GM12875 (cell line): ENCODE measurements around the gene PCBP3.

ENCODE experiments used
- H3K4me3 ChIP-seq: one replicate; pipeline ENCODE4 v1.5.1; 2011; ENCODE audit warnings: low read depth, low read length, control low read depth
- TF ChIP-seq, protein P1 (sequence below): IDR thresholded peaks from 2 replicates; pipeline ENCODE4 v1.5.1; 2011; ENCODE audit warnings: low read depth, mild to moderate bottlenecking, control low read depth, inconsistent platforms, low read length, moderate library complexity, borderline replicate concordance; ENCODE audit not compliant: insufficient read depth

The PCBP3 gene

DNA sequence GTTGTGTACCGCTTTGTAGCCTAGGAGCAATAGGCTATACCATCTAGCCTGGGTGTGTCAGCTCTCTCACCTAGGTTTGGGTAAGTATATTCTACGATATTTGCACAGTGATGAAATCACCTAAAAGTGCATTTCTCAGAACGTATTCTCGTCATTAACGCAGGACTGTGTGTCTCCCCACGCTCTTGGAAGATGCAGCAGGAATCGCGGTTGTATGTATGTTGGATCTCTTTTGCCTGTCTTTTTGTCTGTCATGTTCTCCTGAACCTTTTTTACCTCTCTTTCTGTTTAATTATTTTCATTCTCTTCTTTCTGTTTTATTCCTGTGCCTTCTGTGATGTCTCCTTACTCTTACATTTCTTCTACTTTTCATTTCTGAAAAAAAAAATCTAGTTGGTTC, 197.5 kb downstream of the PCBP3 start:
- TF ChIP-seq, protein P1, sequence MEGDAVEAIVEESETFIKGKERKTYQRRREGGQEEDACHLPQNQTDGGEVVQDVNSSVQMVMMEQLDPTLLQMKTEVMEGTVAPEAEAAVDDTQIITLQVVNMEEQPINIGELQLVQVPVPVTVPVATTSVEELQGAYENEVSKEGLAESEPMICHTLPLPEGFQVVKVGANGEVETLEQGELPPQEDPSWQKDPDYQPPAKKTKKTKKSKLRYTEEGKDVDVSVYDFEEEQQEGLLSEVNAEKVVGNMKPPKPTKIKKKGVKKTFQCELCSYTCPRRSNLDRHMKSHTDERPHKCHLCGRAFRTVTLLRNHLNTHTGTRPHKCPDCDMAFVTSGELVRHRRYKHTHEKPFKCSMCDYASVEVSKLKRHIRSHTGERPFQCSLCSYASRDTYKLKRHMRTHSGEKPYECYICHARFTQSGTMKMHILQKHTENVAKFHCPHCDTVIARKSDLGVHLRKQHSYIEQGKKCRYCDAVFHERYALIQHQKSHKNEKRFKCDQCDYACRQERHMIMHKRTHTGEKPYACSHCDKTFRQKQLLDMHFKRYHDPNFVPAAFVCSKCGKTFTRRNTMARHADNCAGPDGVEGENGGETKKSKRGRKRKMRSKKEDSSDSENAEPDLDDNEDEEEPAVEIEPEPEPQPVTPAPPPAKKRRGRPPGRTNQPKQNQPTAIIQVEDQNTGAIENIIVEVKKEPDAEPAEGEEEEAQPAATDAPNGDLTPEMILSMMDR: no peak
- H3K4me3 ChIP-seq: no peak overlapping the region

DNA sequence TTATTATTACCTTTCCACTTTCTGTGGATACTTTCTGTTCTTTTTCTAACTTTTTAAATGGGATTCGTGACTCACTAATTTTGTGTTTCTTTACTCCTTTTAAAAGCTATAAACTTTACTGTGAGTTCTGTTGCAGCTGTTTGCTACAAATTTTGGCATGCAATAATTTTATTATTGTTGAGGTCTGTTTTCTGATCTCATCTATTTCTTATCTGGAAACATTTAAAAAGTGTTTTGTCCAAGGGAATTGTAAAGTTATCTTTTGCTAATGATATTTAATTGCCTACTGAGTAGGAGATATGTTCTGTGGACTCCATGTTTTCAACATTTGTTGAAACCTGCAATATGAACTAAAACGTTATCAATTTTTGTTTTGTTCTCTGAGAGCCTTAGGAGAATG, 199.9 kb downstream of the PCBP3 start:
- TF ChIP-seq, protein P1: no peak
- no peak overlapping the region for H3K4me3 ChIP-seq

DNA sequence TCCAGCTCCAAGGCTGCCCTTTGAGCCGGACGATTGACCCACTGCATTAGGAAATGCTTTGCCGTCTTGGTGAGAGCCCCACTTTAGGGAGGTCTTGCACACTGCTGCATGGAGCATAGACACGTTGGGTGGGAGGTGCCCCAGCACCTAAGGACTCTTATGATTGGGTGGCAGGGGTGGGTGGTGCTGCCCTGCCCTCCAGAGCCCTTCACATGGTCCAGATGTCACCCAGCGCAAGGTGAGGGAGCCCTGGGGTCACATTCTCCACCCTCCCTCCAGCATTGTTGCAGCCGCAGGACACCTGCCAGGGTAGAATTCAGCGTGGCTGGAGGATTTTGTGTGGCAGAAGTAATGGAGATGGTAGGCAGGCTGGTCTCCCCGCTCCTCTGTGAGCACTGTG, 200.7 kb downstream of the PCBP3 start:
- TF ChIP-seq, protein P1: no peak
- H3K4me3 ChIP-seq: no peak overlapping the region

DNA sequence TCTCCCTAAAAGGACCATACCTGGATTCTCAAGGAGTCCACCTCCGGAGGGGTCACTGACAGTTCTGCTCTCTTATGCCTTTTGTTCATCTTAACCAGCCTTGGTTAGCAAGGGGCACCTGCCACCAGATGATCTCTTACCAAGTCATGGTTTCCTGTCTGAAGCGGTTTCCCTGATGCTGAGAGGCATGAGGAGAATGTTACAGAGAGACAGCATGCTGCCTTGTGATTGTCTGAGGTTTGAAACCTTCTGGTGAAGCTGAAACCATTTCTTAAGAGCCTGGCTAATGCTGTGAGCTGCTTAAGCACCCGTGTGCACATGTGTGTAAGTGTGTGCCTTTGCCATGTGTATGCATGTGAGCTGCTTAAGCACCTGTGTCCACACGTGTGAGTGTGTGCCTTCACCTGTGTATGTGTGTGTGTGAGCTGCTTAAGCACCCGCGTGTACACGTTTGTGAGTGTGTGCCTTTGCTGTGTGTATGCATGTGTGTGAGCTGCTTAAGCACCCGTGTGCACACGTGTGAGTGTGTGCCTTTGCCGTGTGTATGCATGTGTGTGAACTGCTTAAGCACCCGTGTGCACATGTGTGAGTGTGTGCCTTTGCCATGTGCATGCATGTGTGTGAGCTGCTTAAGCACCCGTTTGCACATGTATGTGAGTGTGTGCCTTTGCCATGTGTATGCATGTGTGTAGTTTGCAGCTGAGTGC, 201.7 kb downstream of the PCBP3 start:
- TF ChIP-seq, protein P1: no peak
- H3K4me3 ChIP-seq: no peak overlapping the region

DNA sequence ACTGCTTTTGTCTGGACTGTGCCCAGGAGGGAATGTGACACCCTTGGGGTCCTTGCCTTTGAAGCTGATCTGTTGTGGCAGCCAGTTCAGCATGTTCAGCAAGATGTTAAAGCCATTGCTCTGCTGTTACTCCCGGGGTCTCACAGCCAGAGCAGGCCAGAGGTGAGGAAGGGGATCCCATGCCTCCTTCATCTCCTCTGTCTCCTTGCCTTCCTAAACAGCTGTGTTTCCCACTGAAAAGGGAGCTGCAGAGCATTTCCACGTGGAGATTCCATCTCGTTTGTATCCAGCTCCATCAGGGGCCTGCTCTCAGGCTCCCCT, 202.2 kb downstream of the PCBP3 start:
- TF ChIP-seq, protein P1: no peak
- H3K4me3 ChIP-seq: no peak overlapping the region

DNA sequence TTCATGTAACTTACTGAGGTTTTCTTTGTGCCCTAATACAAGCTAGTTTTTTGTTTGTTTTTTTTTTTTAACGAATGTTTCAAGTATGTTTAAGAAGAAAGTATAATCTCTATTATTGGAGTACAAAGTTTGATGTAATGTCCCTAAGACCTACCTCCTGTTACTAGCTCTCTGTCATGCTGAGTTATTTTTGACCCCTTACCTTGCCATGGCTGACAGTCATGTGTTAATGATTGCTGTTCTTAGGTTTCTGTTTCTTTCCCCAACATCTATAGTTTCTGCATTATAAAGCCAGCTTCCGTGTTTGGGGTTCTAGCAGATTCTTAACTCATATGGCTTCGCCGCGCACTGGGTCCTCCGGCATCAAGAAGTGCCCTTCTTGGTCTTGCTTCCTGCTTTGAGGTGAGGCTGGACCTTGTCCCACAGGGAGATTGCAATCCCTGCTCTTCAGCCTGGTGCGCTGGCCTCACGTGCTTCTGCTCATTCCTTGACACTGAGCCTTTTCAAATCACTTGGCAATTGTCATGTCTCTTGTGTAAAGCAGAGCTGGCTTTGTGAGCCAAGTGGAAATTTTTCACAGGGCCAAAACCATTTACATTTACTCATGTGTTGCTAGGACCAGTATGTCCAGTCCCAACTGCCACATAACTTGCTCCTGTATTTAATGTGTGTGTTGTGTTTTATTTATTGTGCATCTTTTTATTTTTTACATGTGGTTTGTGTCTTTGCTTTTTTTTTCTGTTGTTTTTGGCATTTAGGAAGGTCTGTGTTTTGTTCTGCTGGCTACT, 203.0 kb downstream of the PCBP3 start:
- TF ChIP-seq, protein P1: no peak
- H3K4me3 ChIP-seq: no peak overlapping the region

DNA sequence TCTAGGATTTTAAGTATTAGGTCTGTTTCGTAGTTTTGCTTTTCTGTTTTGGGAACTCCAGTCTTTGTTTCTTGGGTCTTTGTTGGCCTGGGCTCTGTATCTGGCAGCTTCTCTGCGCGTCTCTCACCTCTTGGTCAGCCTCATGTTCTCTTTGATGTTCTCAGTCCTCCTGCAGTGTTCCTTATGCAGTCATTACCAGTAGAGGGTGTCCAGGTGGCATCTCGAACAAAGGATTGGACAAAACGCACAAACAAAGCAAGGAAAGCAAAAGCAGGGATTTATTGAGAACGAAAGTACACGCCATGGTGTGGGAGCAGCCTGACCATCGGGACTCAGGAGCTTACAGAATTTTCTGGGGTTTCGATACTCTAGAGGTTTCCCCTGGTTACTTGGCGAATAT, 204.3 kb downstream of the PCBP3 start:
- H3K4me3 ChIP-seq: no peak overlapping the region
- TF ChIP-seq, protein P1: no peak
